ENCODE results near the gene POC1B.

Gene POC1B

DNA sequence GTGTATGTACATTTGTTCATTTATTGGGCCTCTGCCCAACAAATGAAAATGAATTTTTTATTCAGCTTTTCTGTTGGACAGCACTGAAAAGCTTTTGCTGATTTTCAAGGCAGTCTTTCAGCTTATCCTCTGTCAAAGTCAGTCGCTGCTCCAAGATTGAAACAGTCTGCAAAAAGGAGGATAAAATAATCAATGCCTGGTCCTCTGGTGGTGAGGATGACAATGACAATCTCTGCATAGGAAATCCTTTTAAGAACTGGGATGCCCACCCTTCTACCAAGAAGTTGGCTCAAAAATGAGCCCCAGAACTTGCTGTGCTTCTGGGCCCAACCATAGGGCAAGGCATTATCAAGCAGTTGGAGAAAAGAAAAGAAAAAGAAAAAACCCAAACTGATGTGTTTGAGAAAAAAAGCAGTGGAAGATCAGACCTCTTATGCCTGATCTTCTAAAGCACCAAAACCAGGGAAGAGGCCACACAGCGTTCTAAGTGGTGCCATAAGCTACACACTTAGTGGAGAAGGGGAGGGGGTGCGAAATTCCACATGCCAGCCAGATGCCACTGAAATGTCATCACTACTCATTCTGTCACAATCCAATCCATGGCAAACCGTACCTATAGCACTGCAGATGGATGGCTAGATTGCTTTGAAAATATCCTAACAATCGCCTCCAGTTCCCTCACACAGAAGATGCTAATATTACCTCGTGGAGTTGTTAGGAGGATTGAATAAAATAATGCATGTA, 104.6 kb downstream of the POC1B start:
- DNase-seq (ENCODE audit: low read depth, low spot score): no peak

GRCh38 chr12:89418228-89418910, 107.5 kb downstream of the POC1B start:
- no peak for DNase-seq (ENCODE audit: low read depth, low spot score)

GRCh38 chr12:89417246-89417977, 108.4 kb downstream of the POC1B start:
- DNase-seq (ENCODE audit: low read depth, low spot score): no peak

DNA sequence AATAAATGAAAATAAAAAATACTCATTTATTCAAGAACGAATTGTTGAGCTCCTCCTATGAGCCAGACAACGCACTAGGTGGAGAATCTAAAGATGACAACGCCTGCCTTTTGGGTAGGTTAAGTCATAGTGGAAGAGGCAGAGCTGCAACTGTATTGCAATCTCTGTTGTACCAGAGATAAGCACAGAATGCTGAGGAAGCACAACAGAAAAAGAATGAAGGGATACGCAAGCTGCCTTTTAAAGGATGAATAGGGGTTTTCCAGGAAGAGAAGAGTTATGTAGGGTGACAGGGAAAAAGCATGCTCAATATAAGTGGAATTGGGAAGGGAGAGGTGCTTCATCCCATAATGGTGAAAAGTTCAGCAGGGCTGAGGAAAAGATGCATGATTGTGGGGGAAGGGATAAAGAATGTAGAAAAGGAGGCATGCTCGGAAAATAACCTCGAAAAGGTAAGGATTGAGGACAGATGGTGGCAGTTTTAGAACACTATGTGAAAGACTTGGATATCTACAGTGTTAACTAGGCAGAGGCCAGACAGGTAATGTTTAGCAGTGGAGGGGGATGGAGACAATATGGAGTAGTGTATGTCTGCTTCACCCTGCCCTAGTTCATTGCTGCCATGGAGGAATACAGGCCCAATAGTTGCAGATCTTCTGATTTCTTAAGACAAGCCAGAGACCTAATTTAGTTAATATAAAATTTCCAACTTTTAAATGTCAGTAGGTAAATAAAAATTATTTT, 109.6 kb downstream of the POC1B start:
- no peak for DNase-seq (ENCODE audit: low read depth, low spot score)

DNA sequence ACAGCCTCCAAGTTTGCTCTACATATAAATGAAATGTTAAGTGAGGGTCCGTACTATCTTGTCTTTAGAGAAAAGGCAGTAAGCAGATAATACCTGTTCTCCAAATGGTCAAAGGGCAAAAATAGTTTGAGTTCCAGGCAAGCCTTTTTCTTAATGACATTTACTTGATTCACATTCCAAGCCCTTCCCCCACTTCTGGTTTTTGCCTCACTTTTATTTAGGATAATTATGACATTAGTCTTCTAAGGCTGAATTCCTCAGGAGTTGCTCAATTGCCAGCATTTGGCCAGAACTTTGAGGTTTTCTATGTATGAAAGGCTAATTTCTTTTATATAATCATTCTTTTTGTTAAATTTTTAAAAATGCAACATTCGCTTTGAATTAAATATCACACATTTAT, 111.0 kb downstream of the POC1B start:
- no peak for DNase-seq (ENCODE audit: low read depth, low spot score)

- DNase-seq (ENCODE audit: low read depth, low spot score): no peak
Observed at GRCh38 chr12:89414322-89414721, 111.5 kb downstream of the POC1B start.

GRCh38 chr12:89413234-89413633, 112.6 kb downstream of the POC1B start:
- no peak for DNase-seq (ENCODE audit: low read depth, low spot score)

DNA sequence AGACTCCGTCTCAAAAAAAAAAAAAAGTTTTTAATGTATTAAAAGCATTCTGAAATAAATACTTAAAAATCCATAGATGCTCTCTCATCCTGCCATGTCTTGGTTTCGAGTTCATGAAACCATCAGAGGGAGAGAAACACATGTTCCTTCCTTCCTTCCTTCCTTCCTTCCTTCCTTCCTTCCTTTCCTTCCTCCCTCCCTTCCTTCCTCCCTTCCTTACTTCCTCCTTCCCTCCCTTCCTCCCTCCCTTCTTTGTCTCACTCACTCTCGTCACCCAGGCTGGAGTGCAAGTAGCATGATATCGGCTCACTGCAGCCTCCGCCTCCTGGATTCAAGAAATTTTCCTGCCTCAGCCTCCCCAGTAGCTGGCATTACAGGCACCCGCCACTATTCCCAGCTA, 113.2 kb downstream of the POC1B start:
- DNase-seq (ENCODE audit: low read depth, low spot score): no peak

- DNase-seq (ENCODE audit: low read depth, low spot score): no peak
Observed at GRCh38 chr12:89411846-89412245, 114.0 kb downstream of the POC1B start.

DNA sequence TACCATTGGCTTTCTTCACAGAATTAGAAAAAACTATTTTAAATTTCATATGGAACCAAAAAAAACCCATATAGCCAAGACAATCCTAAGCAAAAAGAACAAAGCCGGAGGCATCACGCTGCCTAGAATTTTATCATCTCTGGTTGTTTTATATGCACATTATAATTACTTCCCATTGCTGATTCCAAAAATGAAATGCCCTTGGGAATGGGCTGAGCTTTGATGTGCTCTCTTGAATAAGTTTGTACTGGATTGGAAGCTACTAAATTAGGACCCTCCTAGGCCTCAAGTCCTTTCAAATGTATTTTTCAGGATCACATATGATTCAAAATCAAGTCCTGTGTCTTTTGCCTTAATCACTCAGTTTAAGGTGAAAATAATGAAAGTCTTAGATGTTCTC, 114.6 kb downstream of the POC1B start:
- DNase-seq (ENCODE audit: low read depth, low spot score): no peak

DNA sequence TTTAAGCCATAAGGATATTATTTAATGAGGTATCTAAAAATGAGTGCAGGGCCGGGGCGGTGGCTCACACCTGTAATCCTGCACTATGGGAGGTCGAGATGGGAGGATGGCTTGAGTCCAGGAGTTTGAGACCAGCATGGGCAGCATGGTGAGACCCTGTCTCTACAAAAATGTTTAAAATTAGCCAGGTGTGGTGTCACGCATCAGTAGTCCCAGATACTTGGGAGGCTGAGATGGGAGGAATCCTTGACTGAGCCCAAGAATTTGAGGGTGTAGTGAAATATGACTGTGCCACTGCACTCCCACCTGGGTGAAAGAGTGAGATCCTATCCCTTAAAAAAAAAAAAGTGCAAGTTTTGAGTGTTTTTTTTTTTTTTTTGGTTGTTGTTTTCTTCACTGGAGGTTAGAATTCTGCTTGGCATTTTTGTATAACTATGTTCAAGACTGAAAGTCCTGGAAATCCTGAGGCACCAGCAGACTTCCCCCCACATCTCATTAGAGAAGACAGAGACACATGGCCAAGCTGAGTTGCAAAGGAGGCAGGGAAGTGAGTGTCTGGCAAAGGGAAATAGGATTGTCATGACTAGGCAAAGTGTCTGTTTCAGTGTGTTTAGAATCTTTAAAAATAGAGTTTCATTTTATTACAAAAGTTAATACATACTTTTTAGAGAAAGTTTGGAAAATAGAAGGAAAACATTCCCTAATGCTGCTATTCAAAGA, 120.1 kb downstream of the POC1B start:
- no peak for DNase-seq (ENCODE audit: low read depth, low spot score)

- DNase-seq (ENCODE audit: low read depth, low spot score): no peak
Observed at GRCh38 chr12:89401433-89402058, 124.3 kb downstream of the POC1B start.

- DNase-seq (ENCODE audit: low read depth, low spot score): no peak
Observed at GRCh38 chr12:89400415-89400814, 125.4 kb downstream of the POC1B start.

DNA sequence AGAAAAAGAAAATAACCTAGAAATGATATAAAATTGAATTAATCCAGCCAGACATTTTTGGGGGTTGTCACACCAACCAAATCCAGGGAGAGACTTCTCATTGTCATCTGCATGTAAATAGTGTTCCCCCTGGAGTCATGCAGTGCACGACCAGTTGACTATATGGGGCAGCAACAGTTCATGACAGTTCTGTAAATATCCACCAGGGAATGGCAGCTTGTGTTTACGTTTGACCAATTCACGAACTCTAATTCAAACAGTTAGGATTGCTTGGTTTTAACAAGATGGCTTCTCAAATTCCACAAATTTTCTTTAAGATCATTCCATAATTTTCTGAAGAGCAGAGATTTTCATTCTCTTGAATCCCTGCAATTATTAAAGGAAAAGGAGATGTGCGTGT, 130.1 kb downstream of the POC1B start:
- no peak for DNase-seq (ENCODE audit: low read depth, low spot score)

DNA sequence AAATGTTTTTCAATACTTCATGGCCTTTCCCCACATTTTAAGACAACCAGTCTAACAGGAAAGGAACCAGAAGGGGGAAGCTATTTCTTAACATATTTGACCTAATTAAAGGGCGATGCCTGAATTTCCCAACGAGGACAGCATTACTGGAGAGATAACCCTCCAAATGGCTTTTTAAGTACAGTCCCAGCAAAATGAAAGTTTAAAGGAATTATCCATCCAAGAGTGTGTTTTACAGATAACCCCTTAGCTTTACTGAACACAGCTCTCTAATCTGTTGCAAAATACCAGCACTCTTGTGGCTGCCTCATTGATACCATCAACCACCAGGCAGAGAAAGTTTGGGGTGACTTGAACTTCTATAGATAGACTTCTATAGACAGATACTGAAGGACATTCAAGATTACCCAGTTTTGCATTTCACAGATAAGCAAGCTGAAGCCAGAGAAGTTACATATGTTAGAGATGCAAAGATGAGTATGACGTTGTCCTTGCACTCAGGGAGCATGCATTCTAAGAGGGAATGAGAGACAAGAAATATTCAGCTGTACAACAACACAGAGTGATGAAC, 132.2 kb downstream of the POC1B start:
- DNase-seq (ENCODE audit: low read depth, low spot score): no peak

GRCh38 chr12:89392391-89392790, 133.5 kb downstream of the POC1B start:
- DNase-seq (ENCODE audit: low read depth, low spot score): no peak

DNA sequence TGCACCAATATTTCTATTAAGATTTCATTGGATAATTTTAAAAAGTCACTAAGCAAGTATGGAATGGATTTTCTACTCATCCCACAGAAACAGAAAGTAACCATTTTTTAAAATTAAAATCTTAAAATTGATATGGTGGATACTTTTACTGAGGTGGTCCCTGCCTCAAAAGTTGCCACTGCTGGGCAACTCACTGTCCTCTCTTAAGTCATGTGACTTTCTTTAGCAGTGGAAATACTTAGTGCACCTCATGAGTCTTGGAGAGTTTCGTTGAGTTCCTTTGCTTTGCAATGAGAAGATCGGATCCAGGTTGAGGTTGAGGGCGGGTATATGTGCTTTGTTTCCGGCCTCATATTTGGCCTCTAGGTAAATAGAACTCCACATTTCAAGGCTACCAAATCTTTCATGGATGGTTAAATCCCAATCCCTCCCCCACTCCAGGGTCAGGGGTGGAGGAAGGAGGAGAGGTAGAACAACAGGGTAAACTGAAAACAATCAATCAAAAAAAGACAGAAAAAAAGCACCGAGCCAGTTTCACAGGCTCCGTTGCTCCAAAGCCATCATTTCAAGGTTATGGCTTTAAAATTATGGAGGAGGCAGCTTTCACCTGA, 134.0 kb downstream of the POC1B start:
- DNase-seq (ENCODE audit: low read depth, low spot score): no peak

DNA sequence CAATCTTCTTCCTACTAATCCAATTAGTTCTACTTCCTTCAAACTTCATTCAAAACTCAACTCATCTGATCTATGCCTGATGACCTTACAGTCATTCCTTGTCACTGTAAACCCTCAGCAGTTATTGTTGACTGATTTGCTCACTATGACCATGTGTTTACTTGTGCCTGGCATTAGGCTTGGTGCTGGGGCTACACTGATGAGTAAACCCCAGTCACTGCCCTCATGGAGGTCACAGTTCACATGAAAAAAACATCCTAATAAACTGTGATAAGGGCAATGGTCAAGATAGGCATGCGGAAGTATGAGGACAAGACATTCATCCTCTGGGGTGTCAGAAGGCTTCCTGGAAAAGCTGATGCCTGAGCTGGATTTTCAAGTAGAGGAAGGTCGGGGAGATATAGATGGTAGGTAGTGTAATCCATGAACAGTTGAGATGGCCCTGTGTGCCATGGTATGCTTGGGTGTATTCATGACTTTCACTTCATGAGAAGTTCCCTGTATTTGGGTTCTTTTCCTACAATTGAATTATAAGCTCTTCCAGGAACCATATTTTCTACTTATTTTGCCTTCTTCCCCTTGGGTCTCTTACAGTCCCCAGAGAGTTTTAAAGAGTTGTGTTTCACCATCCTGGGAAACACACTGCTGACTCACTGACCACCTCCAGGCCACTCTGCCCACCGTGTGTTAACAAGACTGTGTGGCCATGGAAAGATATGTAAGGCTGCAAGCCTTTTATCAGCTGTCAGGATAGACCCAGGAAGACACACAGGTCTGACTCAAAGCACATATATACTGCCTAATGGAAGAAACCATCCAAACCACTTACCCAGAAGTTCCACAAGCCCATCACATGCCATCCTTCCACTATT, 134.8 kb downstream of the POC1B start:
- no peak for DNase-seq (ENCODE audit: low read depth, low spot score)

All from smooth muscle cell of the brain vasculature (primary cell).